Measurements from ENCODE around the gene CDK14.

CDK14 gene

DNA sequence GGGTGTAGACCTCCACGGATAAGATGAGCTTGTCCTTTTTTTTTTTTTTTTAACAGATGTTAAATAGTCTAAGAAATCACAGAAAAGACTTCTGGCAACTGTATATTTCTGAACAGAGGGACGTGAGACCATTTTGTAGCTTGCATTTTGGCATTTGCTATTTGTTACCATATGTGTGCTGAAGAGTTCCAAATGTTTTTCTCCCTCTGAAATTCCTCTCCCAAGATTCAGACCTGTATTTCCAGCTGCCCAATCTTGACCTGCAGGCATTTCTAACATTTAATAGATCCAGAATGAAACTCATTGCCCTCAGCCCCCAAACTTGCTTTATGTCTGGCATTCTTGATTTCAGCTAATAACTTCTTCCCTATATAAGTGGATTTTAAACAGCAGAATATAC is 445.0 kb downstream of the CDK14 start:
- no peak for DNase-seq (ENCODE audit: low read depth in 4 of 4, low spot score in 1 of 4)

GRCh38 chr7:91041901-91042484 is 445.9 kb downstream of the CDK14 start:
- no peak for DNase-seq (ENCODE audit: low read depth in 4 of 4, low spot score in 1 of 4)

DNA sequence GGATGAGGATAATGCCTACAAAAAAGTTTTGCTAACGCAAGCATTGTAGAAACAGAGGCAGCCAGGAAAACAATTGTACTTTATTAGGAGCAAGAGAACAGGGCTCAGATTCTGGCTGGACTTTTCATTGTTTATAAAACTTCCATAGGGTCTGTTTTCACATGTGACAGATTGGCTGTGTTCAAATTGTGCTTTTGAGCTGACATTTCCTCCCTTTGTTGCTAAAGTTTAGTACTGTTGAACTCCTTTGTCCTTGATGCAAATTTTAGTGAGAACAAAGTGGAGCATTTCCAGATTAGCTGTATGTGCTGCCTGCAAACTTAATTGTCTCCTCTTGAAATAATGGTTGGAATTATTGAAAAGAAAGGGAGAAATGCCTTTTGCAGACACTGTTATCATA is 447.1 kb downstream of the CDK14 start:
- no peak for DNase-seq (ENCODE audit: low read depth in 4 of 4, low spot score in 1 of 4)

DNA sequence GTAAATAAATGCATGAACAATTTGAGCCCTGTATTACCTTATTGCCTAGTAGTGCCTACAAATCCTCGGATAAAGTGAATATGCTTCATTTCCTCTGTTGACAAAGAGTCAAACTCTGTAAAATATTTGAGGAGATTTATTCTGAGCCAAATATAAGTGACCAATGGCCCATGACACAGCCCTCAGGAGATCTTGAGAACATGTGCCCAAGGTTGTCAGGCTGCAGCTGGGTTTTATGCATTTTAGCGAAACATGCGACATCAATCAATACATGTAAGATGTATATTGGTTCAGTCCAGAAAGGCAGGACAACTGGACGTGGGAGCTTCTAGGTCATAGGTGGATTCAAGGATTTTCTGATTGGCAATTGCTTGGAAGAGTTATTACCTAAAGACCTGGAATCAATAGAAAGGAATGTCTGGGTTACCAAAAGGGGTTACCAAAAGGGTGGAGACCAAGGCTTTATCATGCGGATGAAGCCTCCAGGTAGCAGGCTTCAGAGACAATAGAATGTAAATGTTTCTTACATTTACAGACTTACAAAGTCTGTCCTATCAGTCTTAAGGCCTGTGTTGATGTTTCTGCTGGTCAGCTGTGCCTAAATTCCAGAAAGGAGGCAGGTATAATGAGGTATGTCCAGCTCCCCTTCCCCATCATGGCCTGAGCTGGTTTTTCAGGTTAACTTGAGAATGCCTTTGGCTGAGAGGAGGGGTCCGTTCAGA is 448.0 kb downstream of the CDK14 start:
- no peak for DNase-seq (ENCODE audit: low read depth in 4 of 4, low spot score in 1 of 4)

DNA sequence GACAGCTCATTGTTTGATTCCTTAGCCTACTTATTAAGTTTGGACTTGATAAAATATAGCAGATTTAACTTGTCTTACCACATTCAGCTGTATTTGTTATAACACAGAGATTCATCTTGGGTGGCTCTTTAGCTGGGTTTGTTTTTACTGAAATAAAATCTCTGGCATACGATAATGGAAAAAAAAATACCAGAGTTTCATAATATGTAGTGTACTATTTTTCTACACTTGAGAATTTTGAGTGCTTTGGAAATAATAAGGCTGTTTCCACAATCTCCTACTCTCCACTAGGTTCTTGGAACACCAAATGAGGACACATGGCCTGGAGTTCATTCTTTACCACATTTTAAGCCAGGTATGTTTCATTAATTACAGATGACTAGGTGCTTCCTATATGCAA is 449.5 kb downstream of the CDK14 start:
- no peak for DNase-seq (ENCODE audit: low read depth in 4 of 4, low spot score in 1 of 4)

DNA sequence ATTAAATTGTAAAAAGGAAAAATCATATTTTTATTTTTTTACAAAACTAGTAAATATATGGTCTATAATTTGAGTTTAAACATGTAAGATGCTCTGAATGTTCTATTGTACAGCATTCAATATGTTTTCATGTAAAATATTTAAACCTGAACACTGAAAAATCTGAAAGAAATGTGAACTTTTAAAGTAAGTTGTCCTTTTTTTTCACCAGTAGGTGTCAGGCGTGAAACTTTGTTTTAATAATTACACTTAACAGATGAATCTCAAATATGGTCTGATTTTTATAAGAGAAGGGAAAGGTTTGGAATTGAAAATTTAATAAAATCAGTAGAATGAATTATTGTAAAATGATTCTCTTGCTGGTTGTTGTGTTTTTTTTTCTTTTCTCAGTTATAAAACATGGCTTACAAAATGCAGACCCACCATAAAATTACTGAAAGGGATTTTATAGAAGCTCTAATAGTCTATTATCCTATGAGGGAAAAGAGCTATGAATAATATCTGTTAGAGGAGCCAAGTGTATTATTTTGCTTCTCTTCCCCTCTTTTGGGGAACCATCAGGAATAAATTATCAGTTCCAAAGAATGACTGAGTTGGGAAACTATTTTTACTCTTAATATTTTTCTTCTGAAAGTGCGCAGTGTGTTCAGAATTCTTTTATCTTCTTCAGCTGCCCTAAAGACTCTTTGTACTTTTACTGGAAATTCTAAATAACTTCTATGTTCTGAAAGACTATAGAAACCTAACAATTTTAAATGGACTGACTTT is 450.4 kb downstream of the CDK14 start:
- DNase-seq (ENCODE audit: low read depth in 4 of 4, low spot score in 1 of 4) = no peak

DNA sequence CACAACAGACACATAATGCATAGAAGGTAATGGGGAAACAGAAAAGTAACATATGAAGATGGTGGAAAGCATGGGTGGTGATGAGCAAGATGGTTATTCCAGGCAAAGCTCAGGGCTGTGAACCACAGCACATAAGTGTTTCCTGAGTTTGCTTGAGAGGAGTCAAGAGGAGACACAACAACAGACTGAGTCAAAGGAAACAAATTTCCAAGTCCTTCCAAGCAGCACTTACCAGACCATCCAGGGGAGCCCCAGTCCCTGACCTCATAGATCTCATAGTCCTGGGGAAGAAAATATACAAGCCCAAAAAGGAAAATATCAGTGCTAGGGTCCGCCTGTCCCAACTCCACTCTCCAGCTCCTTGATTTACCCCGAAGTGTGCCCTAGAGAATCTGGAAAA is 451.5 kb downstream of the CDK14 start:
- no peak for DNase-seq (ENCODE audit: low read depth in 4 of 4, low spot score in 1 of 4)

GRCh38 chr7:91050677-91051076 is 454.6 kb downstream of the CDK14 start:
- no peak for DNase-seq (ENCODE audit: low read depth in 4 of 4, low spot score in 1 of 4)

GRCh38 chr7:91051966-91052365 is 455.8 kb downstream of the CDK14 start:
- DNase-seq (ENCODE audit: low read depth in 4 of 4, low spot score in 1 of 4) = no peak

DNA sequence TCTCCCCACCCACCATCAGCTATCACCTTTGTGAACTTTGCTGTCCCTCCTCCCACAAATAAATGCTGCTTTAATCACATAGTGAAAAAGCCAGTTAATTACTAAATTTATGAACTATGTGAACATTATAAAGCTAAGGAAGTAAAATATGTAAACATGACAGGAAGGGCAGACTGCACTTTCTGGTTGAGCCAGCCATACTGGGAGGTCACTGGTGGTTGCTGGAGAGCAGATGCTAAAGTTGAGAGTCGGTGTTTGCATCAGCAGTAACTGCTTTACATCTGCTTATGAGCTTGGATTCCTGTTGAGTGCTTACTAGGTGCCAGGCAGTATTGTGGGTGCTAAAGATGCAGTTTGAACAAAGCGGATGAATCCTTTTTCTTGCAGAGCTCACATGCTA is 458.3 kb downstream of the CDK14 start:
- no peak for DNase-seq (ENCODE audit: low read depth in 4 of 4, low spot score in 1 of 4)

DNA sequence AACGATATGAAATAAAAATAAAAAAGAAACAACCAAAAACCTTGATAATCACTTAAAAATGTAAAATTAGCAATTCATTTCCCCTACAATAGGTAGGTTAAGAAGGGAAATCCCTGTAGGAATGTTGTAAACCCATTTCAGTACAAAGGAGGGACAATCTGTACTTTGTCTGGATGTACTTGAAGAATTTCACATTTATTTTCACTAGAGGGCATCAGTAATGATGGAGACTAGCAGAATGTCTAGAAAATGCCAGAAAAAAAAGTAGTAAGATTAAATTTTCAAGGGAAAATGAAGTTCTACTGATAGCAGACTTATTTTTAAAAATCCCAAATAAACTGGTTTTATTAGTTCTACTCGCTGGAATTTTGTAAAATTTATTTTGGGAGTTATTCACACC is 459.1 kb downstream of the CDK14 start:
- no peak for DNase-seq (ENCODE audit: low read depth in 4 of 4, low spot score in 1 of 4)

DNA sequence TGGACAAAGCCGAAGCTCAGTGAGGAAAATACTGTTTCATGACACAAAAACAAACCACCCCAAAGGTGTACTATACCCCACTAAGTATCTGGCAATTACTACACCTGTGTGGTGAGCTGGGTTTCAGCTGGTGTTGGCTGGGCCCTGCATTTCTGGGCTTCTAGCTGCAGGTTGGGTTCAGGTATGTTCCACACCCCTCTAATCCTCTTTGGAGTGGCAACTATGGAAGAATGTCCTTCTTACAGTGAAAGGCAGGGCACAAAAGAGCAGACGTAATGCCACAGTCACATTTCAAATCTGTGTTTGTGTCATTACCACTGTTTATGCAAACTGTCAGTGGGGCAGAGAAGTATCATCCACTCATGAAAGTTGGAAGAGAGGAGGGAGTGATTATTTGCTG is 466.6 kb downstream of the CDK14 start:
- DNase-seq (ENCODE audit: low read depth in 4 of 4, low spot score in 1 of 4) = no peak

- DNase-seq (ENCODE audit: low read depth in 4 of 4, low spot score in 1 of 4) = no peak
Observed at GRCh38 chr7:91064052-91064451, 467.9 kb downstream of the CDK14 start.

DNA sequence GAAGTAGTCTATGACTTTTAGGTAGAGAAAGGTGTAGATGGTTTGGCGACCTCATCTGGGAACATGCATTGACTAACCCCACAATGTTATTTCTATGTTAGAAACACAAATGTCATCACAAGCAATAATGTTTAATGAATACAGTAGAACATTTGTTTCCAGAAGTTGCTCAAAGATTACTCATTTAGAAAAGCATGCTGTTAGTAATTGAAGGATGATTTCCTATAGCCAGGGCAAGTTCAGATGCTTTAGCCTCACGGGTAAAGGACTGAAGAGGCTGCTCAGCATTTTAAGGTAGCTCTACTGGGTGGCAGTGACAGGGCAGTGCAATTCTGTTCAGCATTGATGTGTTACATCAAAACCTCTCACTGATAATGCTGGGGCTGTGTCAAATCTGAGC is 468.8 kb downstream of the CDK14 start:
- DNase-seq (ENCODE audit: low read depth in 4 of 4, low spot score in 1 of 4) = no peak

GRCh38 chr7:91066627-91067026 is 470.5 kb downstream of the CDK14 start:
- no peak for DNase-seq (ENCODE audit: low read depth in 4 of 4, low spot score in 1 of 4)

DNA sequence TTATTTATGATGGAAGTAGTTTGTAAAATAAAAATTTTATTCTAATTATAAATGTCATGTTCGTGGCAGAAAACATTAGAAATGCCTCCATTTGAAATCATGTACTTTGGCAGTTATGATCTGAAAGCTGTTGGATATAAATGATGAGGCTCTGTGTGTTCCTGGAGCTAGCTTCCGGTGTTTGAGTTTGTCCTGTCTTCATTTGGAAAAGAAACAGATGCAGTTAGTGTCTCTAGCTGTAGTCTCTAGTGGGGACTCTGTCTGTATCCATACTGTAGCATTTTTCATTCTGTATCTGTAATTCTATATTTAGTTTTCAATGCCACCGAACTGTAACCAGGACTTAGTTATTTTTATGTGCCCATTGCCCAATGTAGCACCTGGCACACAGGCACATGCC is 471.1 kb downstream of the CDK14 start:
- no peak for DNase-seq (ENCODE audit: low read depth in 4 of 4, low spot score in 1 of 4)

- no peak for DNase-seq (ENCODE audit: low read depth in 4 of 4, low spot score in 1 of 4)
Observed at GRCh38 chr7:91068136-91068795, 472.1 kb downstream of the CDK14 start.

GRCh38 chr7:91069146-91069545 is 473.0 kb downstream of the CDK14 start:
- no peak for DNase-seq (ENCODE audit: low read depth in 4 of 4, low spot score in 1 of 4)

DNA sequence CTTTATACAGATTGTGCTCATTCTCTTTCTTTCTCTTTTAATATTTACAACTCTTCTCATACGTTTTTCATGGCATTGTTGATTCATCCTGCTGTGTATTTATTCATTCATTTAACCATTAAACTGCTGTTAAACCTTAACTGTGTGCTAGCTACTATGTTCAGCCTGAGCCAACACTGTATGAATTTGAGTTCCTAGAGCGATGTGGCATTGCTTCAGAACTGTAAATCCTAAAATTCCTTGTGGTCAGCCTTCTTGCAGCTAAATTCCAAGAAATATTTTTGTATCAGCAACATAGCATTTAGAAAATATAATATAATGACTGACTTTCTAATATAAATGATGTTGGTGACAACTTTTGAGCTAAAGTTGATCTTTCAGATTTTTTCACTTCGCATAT is 483.4 kb downstream of the CDK14 start:
- no peak for DNase-seq (ENCODE audit: low read depth in 4 of 4, low spot score in 1 of 4)

DNA sequence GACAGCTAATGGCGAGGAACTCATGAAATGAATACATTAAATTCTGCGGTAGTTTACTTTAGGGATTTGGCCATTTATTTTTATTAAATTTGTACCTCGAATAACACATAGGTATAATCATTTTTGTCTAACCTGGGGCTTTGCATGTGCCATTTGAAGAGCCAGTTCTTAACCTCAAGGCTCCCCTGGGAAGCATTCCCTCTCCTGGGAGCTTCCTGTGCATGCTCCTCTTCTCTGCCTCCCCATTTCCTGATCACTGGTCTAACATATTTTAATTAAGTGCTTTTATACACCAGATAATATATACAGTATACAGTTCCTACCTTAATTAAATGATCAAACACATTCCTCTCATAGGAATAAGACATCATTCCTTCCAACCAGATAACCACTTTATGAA is 484.2 kb downstream of the CDK14 start:
- no peak for DNase-seq (ENCODE audit: low read depth in 4 of 4, low spot score in 1 of 4)

GRCh38 chr7:91082038-91082437 is 485.9 kb downstream of the CDK14 start:
- DNase-seq (ENCODE audit: low read depth in 4 of 4, low spot score in 1 of 4) = no peak

Measured in stimulated activated CD4-positive, alpha-beta T cell treated with anti-CD3 and anti-CD28 coated beads, Interleukin-1b, Interleukin-23, amount 100 ng/mL, for 24 hours (primary cell).